H9 (cell line): Measurements from ENCODE around the gene NUDT2. TPM values are rescaled to one million over a fixed set of nuclear protein-coding genes. Genes with fewer than 3 reads are reported as not detected.
"Not testable (repeated sequence)": the region's sequence is repeated elsewhere in the genome, so short reads cannot be mapped to it uniquely, and the experiment has no call there.

ENCODE experiments used
- DNase-seq: peaks from one replicate; pipeline ENCODE4 v3.0.0-alpha.2; 2017
- H2AFZ ChIP-seq: one replicate; pipeline ENCODE4 v1.6.1; 2013; ENCODE audit warnings: mild to moderate bottlenecking, low read length, control low read depth, moderate library complexity
- H2AK5ac ChIP-seq: 2 replicates; pipeline ENCODE4 v1.6.1; 2013; ENCODE audit warnings: low read length, control low read depth, mixed read lengths; ENCODE audit not compliant: insufficient read length
- H2BK120ac ChIP-seq: one replicate; pipeline ENCODE4 v1.6.1; 2013; ENCODE audit warnings: low read depth, mild to moderate bottlenecking, low read length, control low read depth, inconsistent platforms; ENCODE audit not compliant: poor library complexity, severe bottlenecking
- H2BK12ac ChIP-seq: 2 replicates; pipeline ENCODE4 v1.6.1; 2013; ENCODE audit warnings: low read length, control low read depth, mixed read lengths, low read depth; ENCODE audit not compliant: insufficient read length
- H2BK15ac ChIP-seq: 2 replicates; pipeline ENCODE4 v1.6.1; 2013; ENCODE audit warnings: low read depth, low read length, control low read depth
- H2BK20ac ChIP-seq: one replicate; pipeline ENCODE4 v1.6.1; 2013; ENCODE audit warnings: low read depth, mild to moderate bottlenecking, low read length, control low read depth, inconsistent platforms; ENCODE audit not compliant: poor library complexity, severe bottlenecking
- H2BK5ac ChIP-seq: 2 replicates; pipeline ENCODE4 v1.6.1; 2013; ENCODE audit warnings: low read length, control low read depth, mixed read lengths; ENCODE audit not compliant: insufficient read length
- H3K14ac ChIP-seq: 2 replicates; pipeline ENCODE4 v1.6.1; 2013; ENCODE audit warnings: low read length, control low read depth; ENCODE audit not compliant: insufficient read depth
- H3K18ac ChIP-seq: 2 replicates; pipeline ENCODE4 v1.6.1; 2013; ENCODE audit warnings: low read depth, mild to moderate bottlenecking, mixed read lengths, low read length, control low read depth; ENCODE audit not compliant: insufficient read length
- H3K23ac ChIP-seq: 2 replicates; pipeline ENCODE4 v1.6.1; 2013; ENCODE audit warnings: low read length, control low read depth, mixed read lengths, low read depth; ENCODE audit not compliant: insufficient read length
- H3K23me2 ChIP-seq: 2 replicates; pipeline ENCODE4 v1.6.1; 2013; ENCODE audit warnings: low read depth, mild to moderate bottlenecking, mixed read lengths, low read length, control low read depth; ENCODE audit not compliant: insufficient read length, poor library complexity, severe bottlenecking
- H3K27ac ChIP-seq: 2 replicates; pipeline ENCODE4 v1.5.1; 2013; ENCODE audit warnings: low read length, control low read depth, mixed read lengths, low read depth; ENCODE audit not compliant: insufficient read length
- H3K27me3 ChIP-seq: 2 replicates; pipeline ENCODE4 v1.6.1; 2013; ENCODE audit warnings: low read length, control low read depth, inconsistent platforms; ENCODE audit not compliant: insufficient read depth
- H3K4ac ChIP-seq: 2 replicates; pipeline ENCODE4 v1.6.1; 2013; ENCODE audit warnings: low read depth, mild to moderate bottlenecking, control low read depth, inconsistent platforms, low read length, moderate library complexity
- H3K4me1 ChIP-seq: 2 replicates; pipeline ENCODE4 v1.6.1; 2013; ENCODE audit warnings: low read length, control low read depth, inconsistent platforms; ENCODE audit not compliant: insufficient read depth
- H3K4me2 ChIP-seq: 2 replicates; pipeline ENCODE4 v1.6.1; 2013; ENCODE audit warnings: low read length, control low read depth, mixed read lengths; ENCODE audit not compliant: insufficient read length, insufficient read depth
- H3K56ac ChIP-seq: 2 replicates; pipeline ENCODE4 v1.6.1; 2013; ENCODE audit warnings: low read depth, mild to moderate bottlenecking, mixed read lengths, low read length, control low read depth; ENCODE audit not compliant: insufficient read length
- H3K79me1 ChIP-seq: 2 replicates; pipeline ENCODE4 v1.6.1; 2013; ENCODE audit warnings: low read depth, mild to moderate bottlenecking, moderate library complexity, low read length, control low read depth, inconsistent platforms; ENCODE audit not compliant: insufficient read depth, poor library complexity, severe bottlenecking
- H3K79me2 ChIP-seq: 2 replicates; pipeline ENCODE4 v1.6.1; 2013; ENCODE audit warnings: low read length, control low read depth, inconsistent platforms; ENCODE audit not compliant: insufficient read depth
- H3K9ac ChIP-seq: 2 replicates; pipeline ENCODE4 v1.6.1; 2013; ENCODE audit warnings: low read length, control low read depth, mixed read lengths; ENCODE audit not compliant: insufficient read length; ENCODE audit errors: extremely low read depth
- H3K9me3 ChIP-seq: one replicate; pipeline ENCODE4 v1.6.1; 2013; ENCODE audit warnings: low read depth, low read length, inconsistent platforms; ENCODE audit not compliant: control insufficient read depth
- H3T11ph ChIP-seq: one replicate; pipeline ENCODE4 v1.6.1; 2013; ENCODE audit warnings: mild to moderate bottlenecking, low read length, control low read depth, inconsistent platforms
- H4K20me1 ChIP-seq: one replicate; pipeline ENCODE4 v1.6.1; 2013; ENCODE audit not compliant: control insufficient read depth, insufficient read length, insufficient read depth
- H4K5ac ChIP-seq: 2 replicates; pipeline ENCODE4 v1.6.1; 2013; ENCODE audit warnings: low read depth, mild to moderate bottlenecking, mixed read lengths, low read length, control low read depth; ENCODE audit not compliant: insufficient read length
- H4K8ac ChIP-seq: replicated peaks from 2 replicates; pipeline ENCODE4 v1.6.1; 2013; ENCODE audit warnings: low read length, control low read depth, mixed read lengths, low read depth; ENCODE audit not compliant: insufficient read length
- H4K91ac ChIP-seq: 2 replicates; pipeline ENCODE4 v1.6.1; 2013; ENCODE audit warnings: low read depth, mild to moderate bottlenecking, moderate library complexity, mixed read lengths, low read length, control low read depth; ENCODE audit not compliant: insufficient read length
- H3K27ac Mint-ChIP-seq, 3 experiments: 2 replicates in 2 of 3; 3 replicates in 1 of 3; pipeline ENCODE4 v1.8.0; 2020 to 2021; ENCODE audit warnings: mixed read lengths in 3 of 3, mild to moderate bottlenecking in 1 of 3, moderate library complexity in 1 of 3
- H3K27me3 Mint-ChIP-seq: 2 replicates; pipeline ENCODE4 v1.8.0; 2021; ENCODE audit warnings: low read depth, mild to moderate bottlenecking, moderate library complexity, mixed read lengths
- H3K36me3 Mint-ChIP-seq, 3 experiments: 2 replicates in 2 of 3; 3 replicates in 1 of 3; pipeline ENCODE4 v1.8.0; 2020 to 2021; ENCODE audit warnings: low read depth in 3 of 3, mixed read lengths in 3 of 3; ENCODE audit not compliant: insufficient read depth in 1 of 3
- H3K4me1 Mint-ChIP-seq, 2 experiments: 2 replicates each; pipeline ENCODE4 v1.8.0; 2020; ENCODE audit warnings: mixed read lengths in 2 of 2
- H3K4me3 Mint-ChIP-seq, 2 experiments: 2 replicates in 1 of 2; 3 replicates in 1 of 2; pipeline ENCODE4 v1.8.0; 2020 to 2021; ENCODE audit warnings: mild to moderate bottlenecking in 2 of 2, mixed read lengths in 2 of 2, moderate library complexity in 1 of 2
- H3K9me3 Mint-ChIP-seq, 2 experiments: 2 replicates in 1 of 2; 3 replicates in 1 of 2; pipeline ENCODE4 v1.8.0; 2020; ENCODE audit warnings: mild to moderate bottlenecking in 2 of 2, mixed read lengths in 2 of 2, moderate library complexity in 1 of 2
- WGBS: extraction: QIAGEN DNeasy Blood & Tissue Kit; methylation state at CpG from one replicate; pipeline ENCODE4 v1.1.7; 2013; ENCODE audit warnings: missing lambda C conversion rate, low lambda C conversion rate, mixed read lengths; ENCODE audit not compliant: insufficient read length; ENCODE audit errors: extremely low coverage; 5-methylcytosine and 5-hydroxymethylcytosine counted together
- total RNA-seq: library from RNA; stranded (reverse); gene quantifications from 2 replicates; pipeline ENCODE4 v1.2.1, GENCODE V29; 2021
- TF ChIP-seq, protein P1 (sequence below): fragments of 200-600 bp; sonication (generic); conservative IDR thresholded peaks from 3 replicates; pipeline ENCODE4 v1.8.0; 2021; ENCODE audit warnings: antibody characterized with exemption, mild to moderate bottlenecking

The NUDT2 gene
- total RNA-seq, 1 experiment from 2014 or later, result 14.1 TPM

DNA sequence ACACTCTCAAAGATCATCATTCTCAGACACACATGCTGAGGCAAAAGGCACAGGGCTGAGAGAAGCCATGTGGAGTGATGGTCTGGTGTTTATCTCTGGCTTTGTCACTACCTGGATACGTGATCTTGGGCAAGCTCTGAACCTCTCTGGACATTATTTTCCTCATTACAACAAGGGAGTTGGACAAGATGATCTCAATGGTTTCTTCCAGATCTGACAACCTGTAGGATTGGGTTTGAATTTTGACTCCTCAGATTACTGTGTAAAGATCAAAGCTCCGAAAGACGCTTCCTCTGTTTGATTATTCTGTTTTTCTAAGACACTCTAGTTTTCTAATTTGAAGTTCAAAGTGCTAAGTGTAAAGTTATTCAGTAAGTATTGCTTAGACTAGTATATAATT lies 20.0 kb downstream of the NUDT2 start:
- WGBS, result no CpG with 5 or more reads among the region's 3 CpGs
- Histone ChIP-seq H4K5ac (no peak overlapping the region), H2BK15ac (no peak overlapping the region), H3K27ac (no peak overlapping the region), H2BK20ac (no peak overlapping the region), H3T11ph (no peak overlapping the region), H3K79me2 (no peaks in the 10 kb centered on the region), H2BK12ac (no peak overlapping the region), H3K4me1 (no peaks in the 10 kb centered on the region), H4K8ac (no peak overlapping the region), H3K9me3 (no peaks in the 10 kb centered on the region), H3K27me3 (no peaks in the 10 kb centered on the region; the same call in 1 of the 2 replicates), H3K9ac (no peak overlapping the region), H3K14ac (no peak overlapping the region), H2BK120ac (no peak overlapping the region), H3K18ac (no peak overlapping the region), H3K23ac (no peak overlapping the region), H4K20me1 (no peaks in the 10 kb centered on the region), H3K56ac (no peak overlapping the region), H2BK5ac (no peak overlapping the region), H3K4me2 (no peak overlapping the region), H3K79me1 (no peaks in the 10 kb centered on the region), H3K23me2 (no peaks in the 10 kb centered on the region), H4K91ac (no peak overlapping the region), H2AFZ (no peak overlapping the region), H3K4ac (no peak overlapping the region), H2AK5ac (no peak overlapping the region)
- Mint-ChIP-seq H3K27ac (no peak overlapping the region; a peak in 1 of 7 replicates), H3K9me3 (no peaks in the 10 kb centered on the region), H3K4me1 (peaks cover 15 to 20% of the 10 kb centered on the region in 2 experiments), H3K36me3 (peaks cover 0 to 4% (median under 1%) of the 10 kb centered on the region in 3 experiments; a peak in 2 of 7 replicates), H3K27me3 (no peaks in the 10 kb centered on the region), H3K4me3 (no peak overlapping the region)
- no peak for DNase-seq
- TF ChIP-seq, protein P1, sequence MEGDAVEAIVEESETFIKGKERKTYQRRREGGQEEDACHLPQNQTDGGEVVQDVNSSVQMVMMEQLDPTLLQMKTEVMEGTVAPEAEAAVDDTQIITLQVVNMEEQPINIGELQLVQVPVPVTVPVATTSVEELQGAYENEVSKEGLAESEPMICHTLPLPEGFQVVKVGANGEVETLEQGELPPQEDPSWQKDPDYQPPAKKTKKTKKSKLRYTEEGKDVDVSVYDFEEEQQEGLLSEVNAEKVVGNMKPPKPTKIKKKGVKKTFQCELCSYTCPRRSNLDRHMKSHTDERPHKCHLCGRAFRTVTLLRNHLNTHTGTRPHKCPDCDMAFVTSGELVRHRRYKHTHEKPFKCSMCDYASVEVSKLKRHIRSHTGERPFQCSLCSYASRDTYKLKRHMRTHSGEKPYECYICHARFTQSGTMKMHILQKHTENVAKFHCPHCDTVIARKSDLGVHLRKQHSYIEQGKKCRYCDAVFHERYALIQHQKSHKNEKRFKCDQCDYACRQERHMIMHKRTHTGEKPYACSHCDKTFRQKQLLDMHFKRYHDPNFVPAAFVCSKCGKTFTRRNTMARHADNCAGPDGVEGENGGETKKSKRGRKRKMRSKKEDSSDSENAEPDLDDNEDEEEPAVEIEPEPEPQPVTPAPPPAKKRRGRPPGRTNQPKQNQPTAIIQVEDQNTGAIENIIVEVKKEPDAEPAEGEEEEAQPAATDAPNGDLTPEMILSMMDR, result no peak

DNA sequence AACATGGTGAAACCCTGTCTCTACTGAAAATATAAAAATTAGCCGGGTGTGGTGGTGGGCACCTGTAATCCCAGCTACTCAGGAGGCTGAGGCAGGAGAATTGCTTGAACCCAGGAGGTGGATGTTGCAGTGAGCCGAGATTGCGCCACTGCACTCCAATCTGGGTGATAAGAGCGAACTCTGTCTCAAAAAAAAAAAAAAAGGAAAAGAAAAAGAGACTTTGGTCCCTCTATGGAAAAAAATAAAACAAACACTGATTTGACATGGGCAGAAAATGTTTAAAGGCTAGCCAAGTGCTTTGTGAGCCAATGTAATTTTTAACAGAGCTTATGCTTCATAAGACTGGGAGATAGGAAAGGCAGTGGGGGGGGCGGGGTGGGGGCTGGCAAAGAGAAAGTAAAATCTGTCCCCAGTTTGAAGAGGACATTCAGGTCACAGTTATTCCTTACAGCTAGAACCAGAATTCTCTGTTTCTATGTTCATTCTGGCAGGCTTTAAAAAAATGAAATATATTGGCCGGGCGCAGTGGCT lies 22.8 kb downstream of the NUDT2 start:
- not testable (repeated sequence) for H3K9ac ChIP-seq, H3K79me2 ChIP-seq, H2BK15ac ChIP-seq, H2BK5ac ChIP-seq, H3K18ac ChIP-seq, H3K4me2 ChIP-seq, H4K5ac ChIP-seq, H2BK12ac ChIP-seq, DNase-seq, H4K8ac ChIP-seq, H3K27ac ChIP-seq, H3K27me3 Mint-ChIP-seq, H3K23me2 ChIP-seq, H3T11ph ChIP-seq, H3K27ac Mint-ChIP-seq, H3K27me3 ChIP-seq, H3K9me3 ChIP-seq, H4K20me1 ChIP-seq, H3K56ac ChIP-seq, H3K14ac ChIP-seq, H3K4ac ChIP-seq, H3K4me1 ChIP-seq, H3K23ac ChIP-seq, H2AFZ ChIP-seq, H2AK5ac ChIP-seq, H2BK20ac ChIP-seq, H3K4me3 Mint-ChIP-seq, H2BK120ac ChIP-seq, H3K79me1 ChIP-seq, H4K91ac ChIP-seq, H3K4me1 Mint-ChIP-seq, H3K36me3 Mint-ChIP-seq
- no CpG with 5 or more reads among the region's 7 CpGs for WGBS
- H3K9me3 Mint-ChIP-seq, result peaks cover 8 to 13% of the 10 kb centered on the region in 2 experiments
